Measurements from ENCODE around the gene SIDT2.

DNA sequence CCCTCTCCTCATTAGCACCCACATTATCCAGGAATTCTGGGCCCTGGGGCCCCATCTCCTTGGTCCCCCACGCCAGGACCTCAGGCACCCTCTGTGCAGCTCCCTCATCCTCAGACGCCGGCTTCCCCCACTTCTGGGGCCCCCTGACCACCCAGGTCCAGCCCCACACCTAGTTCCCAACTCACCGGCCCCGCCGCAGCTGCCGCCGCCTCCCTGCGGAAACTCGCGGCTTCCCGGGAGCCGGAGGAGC, 53.2 kb downstream of the SIDT2 start, which contains the start of gene PCSK7:
- TF ChIP-seq, protein P1, sequence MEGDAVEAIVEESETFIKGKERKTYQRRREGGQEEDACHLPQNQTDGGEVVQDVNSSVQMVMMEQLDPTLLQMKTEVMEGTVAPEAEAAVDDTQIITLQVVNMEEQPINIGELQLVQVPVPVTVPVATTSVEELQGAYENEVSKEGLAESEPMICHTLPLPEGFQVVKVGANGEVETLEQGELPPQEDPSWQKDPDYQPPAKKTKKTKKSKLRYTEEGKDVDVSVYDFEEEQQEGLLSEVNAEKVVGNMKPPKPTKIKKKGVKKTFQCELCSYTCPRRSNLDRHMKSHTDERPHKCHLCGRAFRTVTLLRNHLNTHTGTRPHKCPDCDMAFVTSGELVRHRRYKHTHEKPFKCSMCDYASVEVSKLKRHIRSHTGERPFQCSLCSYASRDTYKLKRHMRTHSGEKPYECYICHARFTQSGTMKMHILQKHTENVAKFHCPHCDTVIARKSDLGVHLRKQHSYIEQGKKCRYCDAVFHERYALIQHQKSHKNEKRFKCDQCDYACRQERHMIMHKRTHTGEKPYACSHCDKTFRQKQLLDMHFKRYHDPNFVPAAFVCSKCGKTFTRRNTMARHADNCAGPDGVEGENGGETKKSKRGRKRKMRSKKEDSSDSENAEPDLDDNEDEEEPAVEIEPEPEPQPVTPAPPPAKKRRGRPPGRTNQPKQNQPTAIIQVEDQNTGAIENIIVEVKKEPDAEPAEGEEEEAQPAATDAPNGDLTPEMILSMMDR (IDR thresholded peaks at IDR 0.05; ENCODE audit: poor library complexity, severe bottlenecking), result no peak
- TF ChIP-seq, protein P2, sequence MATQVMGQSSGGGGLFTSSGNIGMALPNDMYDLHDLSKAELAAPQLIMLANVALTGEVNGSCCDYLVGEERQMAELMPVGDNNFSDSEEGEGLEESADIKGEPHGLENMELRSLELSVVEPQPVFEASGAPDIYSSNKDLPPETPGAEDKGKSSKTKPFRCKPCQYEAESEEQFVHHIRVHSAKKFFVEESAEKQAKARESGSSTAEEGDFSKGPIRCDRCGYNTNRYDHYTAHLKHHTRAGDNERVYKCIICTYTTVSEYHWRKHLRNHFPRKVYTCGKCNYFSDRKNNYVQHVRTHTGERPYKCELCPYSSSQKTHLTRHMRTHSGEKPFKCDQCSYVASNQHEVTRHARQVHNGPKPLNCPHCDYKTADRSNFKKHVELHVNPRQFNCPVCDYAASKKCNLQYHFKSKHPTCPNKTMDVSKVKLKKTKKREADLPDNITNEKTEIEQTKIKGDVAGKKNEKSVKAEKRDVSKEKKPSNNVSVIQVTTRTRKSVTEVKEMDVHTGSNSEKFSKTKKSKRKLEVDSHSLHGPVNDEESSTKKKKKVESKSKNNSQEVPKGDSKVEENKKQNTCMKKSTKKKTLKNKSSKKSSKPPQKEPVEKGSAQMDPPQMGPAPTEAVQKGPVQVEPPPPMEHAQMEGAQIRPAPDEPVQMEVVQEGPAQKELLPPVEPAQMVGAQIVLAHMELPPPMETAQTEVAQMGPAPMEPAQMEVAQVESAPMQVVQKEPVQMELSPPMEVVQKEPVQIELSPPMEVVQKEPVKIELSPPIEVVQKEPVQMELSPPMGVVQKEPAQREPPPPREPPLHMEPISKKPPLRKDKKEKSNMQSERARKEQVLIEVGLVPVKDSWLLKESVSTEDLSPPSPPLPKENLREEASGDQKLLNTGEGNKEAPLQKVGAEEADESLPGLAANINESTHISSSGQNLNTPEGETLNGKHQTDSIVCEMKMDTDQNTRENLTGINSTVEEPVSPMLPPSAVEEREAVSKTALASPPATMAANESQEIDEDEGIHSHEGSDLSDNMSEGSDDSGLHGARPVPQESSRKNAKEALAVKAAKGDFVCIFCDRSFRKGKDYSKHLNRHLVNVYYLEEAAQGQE (IDR thresholded peaks at IDR 0.05; ENCODE audit: borderline replicate concordance), result no peak
- no peak for TF ChIP-seq POLR2AphosphoS5 (IDR thresholded peaks at IDR 0.05)
- TF ChIP-seq EZH2 (IDR thresholded peaks at IDR 0.05; ENCODE audit: borderline replicate concordance, insufficient read depth, low read length, poor library complexity, severe bottlenecking), result no peak
- no peak for TF ChIP-seq SMC3 (conservative IDR thresholded peaks at IDR 0.05; ENCODE audit: poor library complexity)
- TF ChIP-seq TAF1 (IDR thresholded peaks at IDR 0.05; ENCODE audit: low read depth), result no peak

Measured in neural cell (in vitro differentiated cells).